Gastroesophageal sphincter (tissue), 3 donors: ENCODE data around the gene SNX15.

Experiments used
- POLR2A ChIP-seq, 2 donors: fragments of 450-650 bp; IDR thresholded peaks; one replicate each; pipeline ENCODE4 v1.6.1; 2017; ENCODE audit warnings: antibody characterized with exemption in 2 of 2, mild to moderate bottlenecking in 2 of 2, moderate library complexity in 1 of 2
- TF ChIP-seq, protein P1 (sequence below), 4 experiments: fragments of 200-600 bp in 2 of 4; fragments of 450-650 bp in 2 of 4; sonication (generic) in 1 of 4; IDR thresholded peaks; one replicate each; pipeline ENCODE4 v1.5.1; 2017 to 2019; ENCODE audit warnings: antibody characterized with exemption in 4 of 4, mild to moderate bottlenecking in 2 of 4, moderate library complexity in 2 of 4

DNA sequence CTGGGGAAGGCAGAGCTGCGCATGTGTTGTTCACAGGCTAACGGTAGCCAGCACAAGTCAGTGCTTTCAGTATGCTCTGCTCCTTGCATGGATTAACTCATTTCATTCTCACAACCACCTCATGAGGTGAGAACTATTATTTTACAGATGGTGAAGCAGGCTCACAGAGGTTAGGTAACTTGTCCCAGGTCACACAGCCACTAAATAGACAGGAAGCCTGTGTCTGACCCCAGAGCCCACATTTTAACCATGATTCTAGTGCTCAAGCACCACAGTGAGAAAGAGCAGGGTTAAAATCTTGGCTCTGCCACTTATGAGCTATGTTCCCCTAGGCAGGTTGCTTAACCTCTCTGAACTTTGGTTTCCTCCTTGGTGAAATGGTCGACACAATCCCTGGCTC, 6.2 kb upstream of the SNX15 start:
- no peak for TF ChIP-seq POLR2A (IDR thresholded peaks at IDR 0.05)
- TF ChIP-seq, protein P1, sequence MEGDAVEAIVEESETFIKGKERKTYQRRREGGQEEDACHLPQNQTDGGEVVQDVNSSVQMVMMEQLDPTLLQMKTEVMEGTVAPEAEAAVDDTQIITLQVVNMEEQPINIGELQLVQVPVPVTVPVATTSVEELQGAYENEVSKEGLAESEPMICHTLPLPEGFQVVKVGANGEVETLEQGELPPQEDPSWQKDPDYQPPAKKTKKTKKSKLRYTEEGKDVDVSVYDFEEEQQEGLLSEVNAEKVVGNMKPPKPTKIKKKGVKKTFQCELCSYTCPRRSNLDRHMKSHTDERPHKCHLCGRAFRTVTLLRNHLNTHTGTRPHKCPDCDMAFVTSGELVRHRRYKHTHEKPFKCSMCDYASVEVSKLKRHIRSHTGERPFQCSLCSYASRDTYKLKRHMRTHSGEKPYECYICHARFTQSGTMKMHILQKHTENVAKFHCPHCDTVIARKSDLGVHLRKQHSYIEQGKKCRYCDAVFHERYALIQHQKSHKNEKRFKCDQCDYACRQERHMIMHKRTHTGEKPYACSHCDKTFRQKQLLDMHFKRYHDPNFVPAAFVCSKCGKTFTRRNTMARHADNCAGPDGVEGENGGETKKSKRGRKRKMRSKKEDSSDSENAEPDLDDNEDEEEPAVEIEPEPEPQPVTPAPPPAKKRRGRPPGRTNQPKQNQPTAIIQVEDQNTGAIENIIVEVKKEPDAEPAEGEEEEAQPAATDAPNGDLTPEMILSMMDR (IDR thresholded peaks at IDR 0.05) = no peak
